Neural progenitor cell (in vitro differentiated cells): Measurements from ENCODE around the gene PCNX3. TPM values are rescaled to one million over a fixed set of nuclear protein-coding genes. Genes with fewer than 3 reads are reported as not detected.
"Not testable (repeated sequence)": the region's sequence is repeated elsewhere in the genome, so short reads cannot be mapped to it uniquely, and the experiment has no call there.

Experiments used
- DNase-seq: peaks from one replicate; pipeline ENCODE4 v3.0.0-alpha.2; 2016; ENCODE audit warnings: low spot score
- H2AFZ ChIP-seq: fragments of 200-600 bp; sonication (generic); replicated peaks from 2 replicates; pipeline ENCODE4 v1.6.1; 2016; ENCODE audit warnings: antibody characterized with exemption
- H3F3A ChIP-seq: fragments of 200-600 bp; sonication (generic); 2 replicates; pipeline ENCODE4 v1.6.1; 2016; ENCODE audit warnings: antibody characterized with exemption, low read depth
- H3K27ac ChIP-seq: fragments of 200-600 bp; sonication (generic); 2 replicates; pipeline ENCODE4 v1.5.1; 2016; ENCODE audit warnings: mild to moderate bottlenecking
- H3K27me3 ChIP-seq: fragments of 200-600 bp; sonication (generic); 2 replicates; pipeline ENCODE4 v1.6.1; 2016; ENCODE audit warnings: mild to moderate bottlenecking, moderate library complexity
- H3K36me3 ChIP-seq: fragments of 200-600 bp; sonication (generic); 2 replicates; pipeline ENCODE4 v1.5.1; 2016
- H3K4me1 ChIP-seq: fragments of 200-600 bp; sonication (generic); 2 replicates; pipeline ENCODE4 v1.6.1; 2016; ENCODE audit warnings: mixed run types
- H3K4me2 ChIP-seq: fragments of 200-600 bp; sonication (generic); 2 replicates; pipeline ENCODE4 v1.6.1; 2016
- H3K4me3 ChIP-seq: fragments of 200-600 bp; sonication (generic); 2 replicates; pipeline ENCODE4 v1.5.1; 2016
- H3K79me2 ChIP-seq: fragments of 200-600 bp; sonication (generic); 2 replicates; pipeline ENCODE4 v1.6.1; 2016; ENCODE audit warnings: low read depth
- H3K9ac ChIP-seq: fragments of 200-600 bp; sonication (generic); 2 replicates; pipeline ENCODE4 v1.6.1; 2016
- H3K9me3 ChIP-seq: fragments of 200-600 bp; sonication (generic); 2 replicates; pipeline ENCODE4 v1.5.1; 2016; ENCODE audit warnings: low read depth
- H4K20me1 ChIP-seq: fragments of 200-600 bp; sonication (generic); 2 replicates; pipeline ENCODE4 v1.6.1; 2016; ENCODE audit warnings: low read depth
- H3K27ac Mint-ChIP-seq: 3 replicates; pipeline ENCODE4 v1.8.0; 2021; ENCODE audit warnings: mixed read lengths
- H3K27me3 Mint-ChIP-seq: 2 replicates; pipeline ENCODE4 v1.8.0; 2022; ENCODE audit warnings: low read depth, mild to moderate bottlenecking, inconsistent platforms, moderate library complexity, mixed read lengths; ENCODE audit not compliant: insufficient read depth
- H3K36me3 Mint-ChIP-seq: 3 replicates; pipeline ENCODE4 v1.8.0; 2021; ENCODE audit warnings: mixed read lengths
- H3K4me1 Mint-ChIP-seq: 3 replicates; pipeline ENCODE4 v1.8.0; 2021; ENCODE audit warnings: mixed read lengths
- H3K4me3 Mint-ChIP-seq: 3 replicates; pipeline ENCODE4 v1.8.0; 2021; ENCODE audit warnings: mild to moderate bottlenecking, moderate library complexity, mixed read lengths
- H3K9me3 Mint-ChIP-seq: 3 replicates; pipeline ENCODE4 v1.8.0; 2020; ENCODE audit warnings: mixed read lengths
- EZH2 ChIP-seq: fragments of 200-600 bp; sonication (generic); IDR thresholded peaks from 2 replicates; pipeline ENCODE4 v1.6.1; 2017; ENCODE audit warnings: antibody characterized with exemption, mild to moderate bottlenecking, moderate library complexity
- EZH2phosphoT487 ChIP-seq: fragments of 200-600 bp; sonication (generic); IDR thresholded peaks from 2 replicates; pipeline ENCODE4 v1.6.1; 2017; ENCODE audit warnings: antibody characterized with exemption
- total RNA-seq: library from RNA; depleted of rRNA; stranded (reverse); fragments of >200 nt; gene quantifications from 2 replicates; pipeline ENCODE4 v1.2.3, GENCODE V29; 2015; ENCODE audit warnings: low replicate concordance
- TF ChIP-seq, protein P1 (sequence below): fragments of 200-600 bp; sonication (generic); IDR thresholded peaks from 2 replicates; pipeline ENCODE4 v1.5.1; 2017; ENCODE audit warnings: antibody characterized with exemption, mild to moderate bottlenecking

Gene PCNX3
- total RNA-seq, 1 donor from 2014 or later: 6.6 TPM

DNA sequence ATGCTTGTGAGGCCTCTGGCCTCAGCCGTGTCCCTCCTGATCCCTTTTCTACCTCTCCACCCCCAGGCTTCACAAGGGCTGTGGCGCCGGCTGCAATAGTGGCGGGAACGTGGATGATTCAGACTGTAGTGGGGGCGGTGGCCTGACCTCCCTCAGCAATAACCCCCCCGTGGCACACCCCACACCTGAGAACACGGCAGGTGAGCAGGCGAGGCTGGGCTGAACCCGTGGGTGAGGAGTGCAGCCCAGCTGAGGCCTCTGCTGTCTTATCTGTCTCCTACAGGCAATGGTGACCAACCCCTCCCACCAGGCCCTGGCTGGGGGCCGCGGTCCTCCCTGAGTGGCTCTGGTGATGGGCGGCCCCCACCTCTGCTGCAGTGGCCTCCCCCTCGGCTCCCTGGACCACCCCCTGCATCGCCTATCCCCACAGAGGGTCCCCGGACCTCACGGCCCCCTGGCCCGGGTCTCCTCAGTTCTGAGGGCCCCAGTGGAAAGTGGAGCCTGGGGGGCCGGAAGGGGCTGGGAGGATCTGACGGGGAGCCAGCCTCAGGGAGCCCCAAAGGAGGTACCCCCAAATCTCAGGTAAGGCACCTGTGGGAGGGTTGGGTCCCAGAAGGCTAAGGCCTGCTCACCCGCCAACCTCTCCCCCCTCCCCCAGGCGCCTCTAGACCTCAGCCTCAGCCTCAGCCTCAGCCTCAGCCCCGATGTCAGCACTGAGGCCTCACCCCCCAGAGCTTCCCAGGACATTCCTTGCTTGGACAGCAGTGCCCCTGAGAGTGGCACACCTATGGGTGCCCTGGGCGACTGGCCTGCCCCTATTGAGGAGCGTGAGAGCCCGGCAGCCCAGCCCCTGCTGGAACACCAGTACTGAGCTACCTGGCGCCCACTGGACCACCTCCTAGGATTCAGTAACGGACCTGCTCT is 20.8 kb downstream of the PCNX3 start:
- no peaks in the 10 kb centered on the region for H3K9me3 ChIP-seq
- TF ChIP-seq, protein P1, sequence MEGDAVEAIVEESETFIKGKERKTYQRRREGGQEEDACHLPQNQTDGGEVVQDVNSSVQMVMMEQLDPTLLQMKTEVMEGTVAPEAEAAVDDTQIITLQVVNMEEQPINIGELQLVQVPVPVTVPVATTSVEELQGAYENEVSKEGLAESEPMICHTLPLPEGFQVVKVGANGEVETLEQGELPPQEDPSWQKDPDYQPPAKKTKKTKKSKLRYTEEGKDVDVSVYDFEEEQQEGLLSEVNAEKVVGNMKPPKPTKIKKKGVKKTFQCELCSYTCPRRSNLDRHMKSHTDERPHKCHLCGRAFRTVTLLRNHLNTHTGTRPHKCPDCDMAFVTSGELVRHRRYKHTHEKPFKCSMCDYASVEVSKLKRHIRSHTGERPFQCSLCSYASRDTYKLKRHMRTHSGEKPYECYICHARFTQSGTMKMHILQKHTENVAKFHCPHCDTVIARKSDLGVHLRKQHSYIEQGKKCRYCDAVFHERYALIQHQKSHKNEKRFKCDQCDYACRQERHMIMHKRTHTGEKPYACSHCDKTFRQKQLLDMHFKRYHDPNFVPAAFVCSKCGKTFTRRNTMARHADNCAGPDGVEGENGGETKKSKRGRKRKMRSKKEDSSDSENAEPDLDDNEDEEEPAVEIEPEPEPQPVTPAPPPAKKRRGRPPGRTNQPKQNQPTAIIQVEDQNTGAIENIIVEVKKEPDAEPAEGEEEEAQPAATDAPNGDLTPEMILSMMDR: no peak
- TF ChIP-seq EZH2phosphoT487: no peak
- TF ChIP-seq EZH2: no peak
- no peaks in the 10 kb centered on the region for H3K27me3 ChIP-seq
- H4K20me1 ChIP-seq: peaks cover 11% of the 10 kb centered on the region
- no peak for DNase-seq
- peaks cover 27% of the 10 kb centered on the region for H3F3A ChIP-seq
- no peak overlapping the region for H3K4me2 ChIP-seq
- H3K4me1 ChIP-seq: peaks cover 16% of the 10 kb centered on the region
- H3K79me2 ChIP-seq: no peaks in the 10 kb centered on the region
- no peak overlapping the region for H3K4me3 ChIP-seq
- H3K36me3 ChIP-seq: no peaks in the 10 kb centered on the region
- peaks cover 5% of the 10 kb centered on the region for H3K36me3 Mint-ChIP-seq
- no peak overlapping the region for H3K27ac ChIP-seq
- H2AFZ ChIP-seq: no peak overlapping the region
- no peaks in the 10 kb centered on the region for H3K9me3 Mint-ChIP-seq
- no peaks in the 10 kb centered on the region for H3K27me3 Mint-ChIP-seq
- no peak overlapping the region for H3K27ac Mint-ChIP-seq
- H3K4me3 Mint-ChIP-seq: no peak overlapping the region
- peaks cover 15% of the 10 kb centered on the region for H3K4me1 Mint-ChIP-seq
- H3K9ac ChIP-seq: no peak overlapping the region

DNA sequence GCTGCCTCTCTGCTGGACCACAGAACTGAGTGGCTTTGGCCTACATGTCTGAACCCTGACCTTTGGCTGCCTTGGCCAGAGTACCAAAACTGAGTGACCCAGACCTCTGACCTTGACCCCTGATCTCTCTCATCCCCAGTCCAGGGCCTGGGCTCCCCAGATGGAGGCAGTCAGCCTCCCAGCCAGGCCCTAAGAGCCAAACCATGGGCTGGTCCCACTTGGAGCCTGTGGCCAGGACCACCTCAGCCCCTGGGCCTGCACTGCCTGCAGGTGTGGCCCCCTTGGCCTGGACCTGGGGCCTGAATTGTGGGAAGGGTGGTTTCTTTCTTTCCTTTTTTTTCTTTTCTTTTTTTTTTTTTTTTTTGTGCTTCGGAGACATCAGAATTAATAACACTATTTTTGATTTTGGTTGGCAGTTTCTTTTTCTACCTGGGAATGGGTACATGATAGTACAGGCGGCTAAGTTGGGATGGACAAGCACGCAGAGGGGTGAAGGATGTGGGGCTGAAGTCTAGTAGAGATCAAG is 21.5 kb downstream of the PCNX3 start:
- DNase-seq: no peak
- Histone ChIP-seq H2AFZ (no peak overlapping the region), H3K4me3 (no peak overlapping the region), H3K4me2 (peak overlapping the region; percentile 42), H3K27ac (no peak overlapping the region), H3K9ac (no peak overlapping the region), H3K79me2 (no peaks in the 10 kb centered on the region), H3F3A (peaks cover 27% of the 10 kb centered on the region), H3K9me3 (no peaks in the 10 kb centered on the region), H4K20me1 (peaks cover 11% of the 10 kb centered on the region), H3K36me3 (no peaks in the 10 kb centered on the region), H3K4me1 (peaks cover 16% of the 10 kb centered on the region), H3K27me3 (peaks cover under 1% of the 10 kb centered on the region)
- Mint-ChIP-seq H3K27me3 (peaks cover 5% of the 10 kb centered on the region), H3K4me1 (peaks cover 19% of the 10 kb centered on the region), H3K36me3 (peaks cover 3% of the 10 kb centered on the region), H3K9me3 (no peaks in the 10 kb centered on the region), H3K27ac (no peak overlapping the region), H3K4me3 (peak overlapping the region; percentile 85)
- no peak for TF ChIP-seq EZH2
- TF ChIP-seq, protein P1: no peak
- no peak for TF ChIP-seq EZH2phosphoT487

DNA sequence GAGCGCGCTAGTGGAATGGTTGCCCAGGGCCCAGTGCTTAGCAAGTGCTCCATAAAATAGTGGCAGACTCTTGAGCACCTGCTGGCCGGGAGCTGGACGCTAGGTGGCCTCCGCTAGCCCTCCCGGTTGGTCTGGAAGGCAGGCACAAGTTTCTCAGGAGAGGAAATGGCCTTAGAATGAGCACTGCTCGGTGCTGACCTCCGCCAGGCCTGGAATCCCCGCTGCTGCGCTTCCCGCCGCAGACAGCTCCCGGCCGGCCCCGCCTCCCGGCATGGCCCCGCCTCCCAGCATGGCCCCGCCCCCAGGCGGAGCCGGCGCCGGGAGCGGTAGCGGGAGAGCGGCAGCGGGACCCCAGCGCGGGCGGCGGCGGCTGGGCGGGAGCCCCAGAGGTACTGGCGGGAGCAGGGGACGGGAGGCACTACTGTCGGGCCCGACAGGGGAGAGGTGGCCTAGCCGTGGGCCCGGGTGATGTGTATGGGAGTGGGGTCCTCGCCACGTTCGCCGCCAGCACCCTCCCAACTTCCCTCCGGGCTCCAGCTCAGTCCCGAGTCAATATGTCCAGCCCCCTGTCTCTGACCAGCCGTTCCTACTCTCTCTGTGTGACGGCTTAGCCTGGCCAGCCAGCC is 22.3 kb downstream of the PCNX3 start, which contains the start of gene SIPA1:
Gene SIPA1 (plus strand): TSS at position 308 of the 626 bp plus-strand sequence. CDS start 2,821 bp downstream, outside the sequence.
- Histone ChIP-seq H3F3A (peaks cover 27% of the 10 kb centered on the region), H3K27ac (peak within 1 kb of the TSS; percentile 41), H3K9me3 (no peaks in the 10 kb centered on the region), H3K36me3 (no peaks in the 10 kb centered on the region), H2AFZ (peak within 1 kb of the TSS; percentile 43), H3K27me3 (peaks cover 8% of the 10 kb centered on the region), H3K9ac (no peak within 1 kb of the TSS), H3K4me1 (peaks cover 16% of the 10 kb centered on the region), H4K20me1 (peaks cover 11% of the 10 kb centered on the region), H3K4me3 (peak within 1 kb of the TSS; percentile 56), H3K4me2 (peak within 1 kb of the TSS; percentile 82), H3K79me2 (no peaks in the 10 kb centered on the region)
- Mint-ChIP-seq H3K4me1 (peaks cover 19% of the 10 kb centered on the region), H3K27ac (peak within 1 kb of the TSS; percentile 73), H3K9me3 (no peaks in the 10 kb centered on the region), H3K27me3 (peaks cover 5% of the 10 kb centered on the region), H3K36me3 (peaks cover 3% of the 10 kb centered on the region), H3K4me3 (peak within 1 kb of the TSS; percentile 85)
- TF ChIP-seq EZH2phosphoT487 (no peak), EZH2 (peak; percentile 31)
- TF ChIP-seq, protein P1: peak; percentile 58
- DNase-seq: peak; percentile 95

DNA sequence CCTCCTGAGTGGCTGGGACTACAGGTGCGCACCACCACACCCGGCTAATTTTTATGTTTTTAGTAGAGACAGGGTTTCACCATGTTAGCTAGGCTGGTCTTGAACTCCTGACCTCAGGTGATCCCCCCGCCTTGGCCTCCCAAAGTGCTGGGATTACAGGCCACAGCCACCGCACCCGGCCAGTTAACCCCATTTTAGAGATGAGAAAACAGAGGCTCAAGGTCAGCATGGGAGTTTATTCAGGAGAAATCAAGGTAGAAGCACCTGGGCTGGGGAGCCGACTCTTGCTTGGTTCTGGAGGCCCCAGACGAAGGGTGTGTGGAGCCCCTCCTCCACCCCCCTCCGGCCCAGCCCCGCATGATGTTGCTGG is 23.6 kb downstream of the PCNX3 start:
- not testable (repeated sequence) for H3K9me3 Mint-ChIP-seq, H3K27me3 Mint-ChIP-seq, H3K4me2 ChIP-seq, H3K36me3 ChIP-seq, H3K27me3 ChIP-seq, H3K36me3 Mint-ChIP-seq, H3K79me2 ChIP-seq, H3K4me3 ChIP-seq, H3K27ac ChIP-seq, H3K9ac ChIP-seq, H3K9me3 ChIP-seq, H2AFZ ChIP-seq, H3K27ac Mint-ChIP-seq, DNase-seq
- Mint-ChIP-seq H3K4me1 (peaks cover 28% of the 10 kb centered on the region), H3K4me3 (peak overlapping the region; percentile 85)
- Histone ChIP-seq H3F3A (peaks cover 27% of the 10 kb centered on the region), H3K4me1 (peaks cover 16% of the 10 kb centered on the region), H4K20me1 (peaks cover 11% of the 10 kb centered on the region)
